SKM-1 (cell line): ENCODE results near the gene DEFB112.

ENCODE experiments used
- DNase-seq: peaks from one replicate; lab custom pipeline; 2025; ENCODE audit not compliant: unreplicated experiment; lab: John Stamatoyannopoulos, UW

DEFB112 gene

DNA sequence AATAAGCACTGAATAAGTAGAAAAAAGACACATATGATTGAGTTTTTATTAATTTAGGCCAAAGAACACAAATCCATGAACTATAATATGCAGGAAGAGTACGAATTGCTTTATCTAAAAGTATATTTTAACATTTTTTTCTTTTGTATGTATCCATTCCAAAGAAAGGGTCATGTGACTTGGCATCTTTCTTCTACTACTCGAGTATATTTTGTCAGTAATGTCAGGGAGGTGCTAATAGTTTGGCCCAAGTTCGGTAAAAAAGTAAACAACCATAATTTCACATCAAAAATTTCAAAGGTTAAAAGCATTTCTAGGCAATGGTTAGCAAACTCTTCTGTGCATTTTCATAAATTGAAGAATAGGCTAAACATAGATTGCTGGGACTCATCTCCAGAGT, 46.6 kb downstream of the DEFB112 start:
- DNase-seq, result no peak

DNA sequence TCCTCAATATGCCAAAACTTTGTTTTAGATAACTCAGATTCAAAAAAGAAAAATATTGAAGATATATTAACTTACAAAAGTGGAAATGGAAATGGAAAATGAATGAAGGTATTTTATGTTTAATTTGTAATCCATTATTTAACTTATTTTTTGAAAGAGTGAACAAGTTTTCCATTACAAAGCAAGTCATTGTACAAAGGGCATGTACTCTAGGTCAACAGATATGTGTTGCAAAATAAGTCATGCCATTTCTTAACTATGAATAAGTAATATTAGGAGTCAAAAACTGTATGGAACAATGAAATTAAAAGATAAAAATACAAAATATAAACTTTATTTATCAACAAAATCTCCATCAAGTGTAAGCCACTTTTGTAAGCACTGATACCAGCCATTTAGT, 54.5 kb downstream of the DEFB112 start:
- DNase-seq, result no peak
